SJSA1 (cell line): Measurements from ENCODE around the gene DUS2. TPM values are rescaled to one million over a fixed set of nuclear protein-coding genes. Genes with fewer than 3 reads are reported as not detected.

ENCODE experiments used
- DNase-seq, 2 experiments: peaks; one replicate each; pipeline ENCODE4 v3.0.0-alpha.2; 2015 to 2020; ENCODE audit warnings: low spot score in 2 of 2, low read depth in 1 of 2
- H3K27ac ChIP-seq: fragments of 250-450 bp; sonication (Bioruptor Pico); 2 replicates; pipeline ENCODE4 v1.5.1; 2020; ENCODE audit warnings: mild to moderate bottlenecking, moderate library complexity
- H3K27me3 ChIP-seq: fragments of 250-450 bp; sonication (Bioruptor Pico); replicated peaks from 2 replicates; pipeline ENCODE4 v1.5.1; 2020; ENCODE audit warnings: mild to moderate bottlenecking, moderate library complexity
- H3K36me3 ChIP-seq: fragments of 250-450 bp; sonication (Bioruptor Pico); 2 replicates; pipeline ENCODE4 v1.5.1; 2020; ENCODE audit warnings: mild to moderate bottlenecking
- H3K4me1 ChIP-seq: fragments of 250-450 bp; sonication (Bioruptor Pico); replicated peaks from 2 replicates; pipeline ENCODE4 v1.6.1; 2021; ENCODE audit warnings: mild to moderate bottlenecking
- H3K4me3 ChIP-seq: fragments of 250-450 bp; sonication (Bioruptor Pico); 2 replicates; pipeline ENCODE4 v1.5.1; 2020; ENCODE audit warnings: mild to moderate bottlenecking
- H3K9me3 ChIP-seq: fragments of 250-450 bp; sonication (Bioruptor Pico); replicated peaks from 2 replicates; pipeline ENCODE4 v1.5.1; 2020; ENCODE audit warnings: mild to moderate bottlenecking
- total RNA-seq: library from RNA; depleted of rRNA; stranded (reverse); fragments of >200 nt; shearing (Covaris generic); gene quantifications from 2 replicates; pipeline ENCODE4 v1.2.3, GENCODE V29; 2014

DUS2 gene
- total RNA-seq, 1 experiment from 2014 or later = 28.3 TPM

DNA sequence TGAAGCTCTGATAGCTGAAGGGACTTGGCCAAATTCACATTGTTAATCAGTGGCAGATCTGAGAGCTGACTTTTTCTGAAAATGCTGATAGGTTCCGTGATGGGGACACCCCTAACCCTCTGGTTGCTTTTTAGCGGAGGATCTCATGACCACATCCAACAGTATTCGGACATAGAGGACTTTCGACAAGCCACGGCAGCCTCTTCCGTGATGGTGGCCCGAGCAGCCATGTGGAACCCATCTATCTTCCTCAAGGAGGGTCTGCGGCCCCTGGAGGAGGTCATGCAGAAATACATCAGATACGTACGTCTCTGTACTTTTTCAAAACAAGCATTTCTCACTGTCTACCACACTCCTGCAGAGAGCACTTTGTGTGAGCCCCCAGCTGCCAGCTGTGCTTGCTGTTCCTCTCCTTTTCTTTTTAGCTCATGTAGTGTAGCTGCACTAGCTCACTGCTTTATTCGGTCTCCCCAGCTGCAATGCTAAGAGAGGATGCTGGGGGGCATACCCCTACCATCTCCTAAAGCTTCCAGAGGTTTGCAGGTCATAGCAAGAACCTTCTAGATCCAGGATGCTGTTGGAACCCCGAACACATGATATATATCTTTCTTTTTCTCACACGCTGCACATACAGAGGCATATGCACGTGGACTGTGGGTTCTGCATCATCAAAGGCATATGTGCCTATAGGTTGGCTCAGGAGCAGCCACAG lies 47.9 kb downstream of the DUS2 start:
- Histone ChIP-seq H3K4me3 (no peak overlapping the region), H3K4me1 (peaks cover 8% of the 10 kb centered on the region), H3K27me3 (no peaks in the 10 kb centered on the region), H3K27ac (no peak overlapping the region), H3K9me3 (no peaks in the 10 kb centered on the region), H3K36me3 (peaks cover 46% of the 10 kb centered on the region)
- no peak for DNase-seq

DNA sequence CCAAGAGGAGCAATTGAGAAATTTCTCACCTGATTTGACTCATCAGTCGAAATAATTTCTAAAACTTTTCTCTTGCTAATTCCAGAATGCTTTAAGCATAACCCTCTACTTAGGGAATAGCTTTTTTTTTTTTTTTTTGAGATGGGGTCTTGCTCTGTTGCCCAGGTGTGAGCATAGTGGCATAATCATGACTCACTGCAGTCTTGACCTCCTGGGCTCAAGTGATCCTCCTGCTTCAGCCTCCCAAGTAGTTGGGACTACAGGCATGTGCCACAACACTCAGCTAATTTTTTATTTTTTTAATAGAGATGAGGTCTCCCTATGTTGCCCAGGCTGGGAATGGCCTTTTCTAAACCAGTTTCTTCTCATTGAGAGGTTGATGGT lies 48.4 kb downstream of the DUS2 start:
- H3K27ac ChIP-seq = no peak overlapping the region
- H3K36me3 ChIP-seq = peaks cover 46% of the 10 kb centered on the region
- no peak overlapping the region for H3K4me3 ChIP-seq
- peaks cover 2% of the 10 kb centered on the region for H3K4me1 ChIP-seq
- H3K9me3 ChIP-seq = no peaks in the 10 kb centered on the region
- no peaks in the 10 kb centered on the region for H3K27me3 ChIP-seq
- no peak for DNase-seq

DNA sequence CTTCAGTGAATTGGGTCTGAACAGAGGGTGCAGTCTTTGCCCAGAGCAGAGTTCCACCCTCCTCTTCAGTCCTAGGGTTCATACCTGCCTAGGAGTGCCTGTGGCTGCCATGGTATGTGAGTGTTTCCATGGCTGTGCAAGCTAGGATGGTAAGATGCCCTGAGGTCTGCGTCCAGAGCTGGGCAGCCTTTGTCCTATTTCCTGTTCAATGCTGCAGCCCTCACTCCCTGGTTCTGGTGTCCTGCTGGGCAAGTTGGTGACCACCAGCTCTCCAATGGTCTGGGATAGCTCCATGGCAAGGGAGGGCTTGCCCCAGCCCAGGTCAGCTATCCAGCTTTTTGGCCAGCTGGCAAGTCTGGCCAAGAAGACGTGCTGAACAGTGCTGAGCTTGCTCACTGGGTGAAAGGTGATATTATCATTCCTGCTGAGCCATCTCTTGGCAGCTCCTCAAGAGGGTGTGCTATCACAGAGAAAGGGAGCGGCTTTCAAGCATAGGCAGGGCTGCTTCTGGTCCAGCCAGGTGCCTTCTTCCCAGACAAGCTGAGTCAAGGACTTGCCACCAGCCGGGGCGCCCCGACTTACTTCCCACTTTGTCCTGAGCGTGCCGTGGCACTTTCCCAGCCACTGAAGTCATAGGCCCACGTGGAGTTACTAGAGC lies 49.1 kb downstream of the DUS2 start:
- Histone ChIP-seq H3K36me3 (peaks cover 45% of the 10 kb centered on the region), H3K27me3 (no peaks in the 10 kb centered on the region), H3K4me1 (no peaks in the 10 kb centered on the region), H3K27ac (no peak overlapping the region), H3K4me3 (no peak overlapping the region), H3K9me3 (no peaks in the 10 kb centered on the region)
- DNase-seq = no peak

DNA sequence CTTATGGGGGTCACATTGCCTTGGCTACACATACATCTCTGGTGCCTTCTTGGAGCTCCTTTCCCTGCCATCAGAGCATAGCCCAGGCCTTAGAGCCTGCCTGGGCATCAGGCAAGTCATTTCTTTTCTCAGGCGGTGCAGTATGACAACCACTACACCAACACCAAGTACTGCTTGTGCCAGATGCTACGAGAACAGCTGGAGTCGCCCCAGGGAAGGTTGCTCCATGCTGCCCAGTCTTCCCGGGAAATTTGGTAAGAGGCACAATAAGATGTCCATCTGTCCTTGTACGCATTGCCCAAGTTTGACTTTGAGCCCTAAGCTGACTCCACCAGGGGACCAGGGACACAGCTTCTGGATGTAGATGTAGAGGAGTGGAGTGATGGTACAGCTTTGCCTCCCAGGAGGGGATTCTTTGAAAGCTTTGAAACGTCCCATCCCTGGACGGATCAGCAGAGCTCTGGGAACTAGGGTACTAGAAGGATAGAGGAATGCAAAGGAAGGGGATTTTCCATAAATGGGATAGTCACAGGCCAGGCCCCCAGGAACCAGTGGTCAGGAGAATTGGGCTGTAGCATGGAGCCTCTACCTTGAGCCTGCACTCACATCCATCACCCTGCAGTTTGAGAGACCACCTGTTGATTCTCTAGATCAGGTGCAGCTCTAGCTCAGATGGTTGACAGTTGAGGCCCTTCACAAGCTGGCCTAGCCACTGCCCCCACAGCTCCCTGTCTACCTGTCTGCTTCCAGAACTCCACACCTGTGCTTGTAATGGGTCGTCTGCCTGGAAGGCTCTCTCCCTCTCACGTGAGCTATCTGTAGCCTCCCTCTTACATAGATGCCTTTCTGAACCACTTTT lies 51.0 kb downstream of the DUS2 start:
- H3K4me1 ChIP-seq = no peaks in the 10 kb centered on the region

DNA sequence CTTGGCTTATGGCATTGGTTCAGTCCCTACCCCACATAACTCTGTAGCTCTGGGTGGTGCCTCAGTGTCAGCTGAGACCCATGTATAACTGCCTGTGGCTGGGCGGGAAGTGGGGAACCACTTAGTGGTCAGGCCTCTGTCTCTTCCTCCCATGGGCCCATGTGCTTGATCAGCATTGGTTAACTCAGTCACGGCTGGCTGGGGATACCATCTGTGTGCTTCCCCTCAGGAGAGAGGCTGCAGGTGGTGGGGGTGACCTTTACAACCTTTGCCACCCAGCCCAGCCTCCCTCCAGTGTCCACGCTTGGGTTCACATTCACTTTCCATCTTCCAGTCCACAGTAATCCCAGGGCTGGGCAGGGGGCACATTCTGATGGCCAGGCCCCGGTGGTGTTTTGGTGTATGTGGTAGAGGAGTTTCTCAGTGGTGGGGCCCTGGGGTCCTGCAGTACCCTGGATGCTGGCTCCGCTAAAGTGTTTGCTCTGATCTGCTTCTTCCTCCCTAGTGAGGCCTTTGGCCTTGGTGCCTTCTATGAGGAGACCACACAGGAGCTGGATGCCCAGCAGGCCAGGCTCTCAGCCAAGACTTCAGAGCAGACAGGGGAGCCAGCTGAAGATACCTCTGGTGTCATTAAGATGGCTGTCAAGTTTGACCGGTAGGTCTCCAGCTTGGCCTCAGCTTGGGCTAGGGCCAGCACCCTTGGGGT lies 51.9 kb downstream of the DUS2 start:
- no peaks in the 10 kb centered on the region for H3K9me3 ChIP-seq

More for the DNA sequence above, 51.0 kb downstream of the DUS2 start:
- H3K9me3 ChIP-seq = no peaks in the 10 kb centered on the region
- H3K27me3 ChIP-seq = no peaks in the 10 kb centered on the region
- H3K4me3 ChIP-seq = no peak overlapping the region
- DNase-seq = no peak
- peaks cover 56% of the 10 kb centered on the region for H3K36me3 ChIP-seq
- no peak overlapping the region for H3K27ac ChIP-seq

DNA sequence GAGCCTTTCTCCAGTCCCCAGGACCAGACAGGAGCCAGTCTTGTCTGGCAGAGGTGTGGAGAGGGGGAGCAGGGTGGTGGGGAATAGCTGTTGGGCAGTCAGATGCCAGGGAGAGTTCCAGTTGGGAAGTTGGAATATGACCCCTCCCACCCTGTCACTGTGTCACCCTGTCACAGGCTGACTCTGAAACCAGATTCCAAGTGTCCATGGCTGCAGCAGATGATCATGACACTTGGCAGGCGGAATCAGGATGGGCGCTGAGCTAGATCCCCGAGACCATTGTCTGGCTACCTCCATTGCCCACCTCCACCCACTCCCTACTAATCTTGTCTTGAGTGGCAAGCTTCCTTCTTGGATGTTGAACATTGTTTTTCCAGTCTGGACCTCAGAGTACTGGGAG lies 52.9 kb downstream of the DUS2 start:
- no peak overlapping the region for H3K4me3 ChIP-seq
- no peaks in the 10 kb centered on the region for H3K4me1 ChIP-seq
- no peak overlapping the region for H3K27ac ChIP-seq
- no peaks in the 10 kb centered on the region for H3K27me3 ChIP-seq
- H3K9me3 ChIP-seq = no peaks in the 10 kb centered on the region
- H3K36me3 ChIP-seq = peaks cover 43% of the 10 kb centered on the region
- DNase-seq = no peak

More for the DNA sequence above, 51.9 kb downstream of the DUS2 start:
- H3K27ac ChIP-seq = no peak overlapping the region
- H3K4me3 ChIP-seq = no peak overlapping the region
- DNase-seq = no peak
- no peaks in the 10 kb centered on the region for H3K4me1 ChIP-seq
- H3K27me3 ChIP-seq = no peaks in the 10 kb centered on the region
- H3K36me3 ChIP-seq = peaks cover 49% of the 10 kb centered on the region

DNA sequence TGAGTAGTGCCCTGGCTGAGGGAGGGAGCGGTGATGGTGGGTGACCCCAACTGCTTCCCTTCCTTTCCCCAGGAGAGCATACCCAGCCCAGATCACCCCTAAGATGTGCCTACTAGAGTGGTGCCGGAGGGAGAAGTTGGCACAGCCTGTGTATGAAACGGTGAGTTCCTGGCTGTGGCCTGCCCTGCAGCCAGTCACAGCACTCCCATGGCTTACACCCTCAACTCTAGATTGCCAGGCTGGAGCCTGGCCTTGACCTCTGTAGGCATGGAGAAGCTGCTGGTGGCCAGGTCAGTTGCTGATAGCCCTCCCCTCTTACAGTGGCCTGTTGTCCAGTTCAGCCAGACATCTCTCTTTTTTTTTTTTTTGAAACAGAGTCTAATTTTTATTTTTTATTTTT lies 53.5 kb downstream of the DUS2 start:
- no peak overlapping the region for H3K27ac ChIP-seq
- no peak overlapping the region for H3K4me3 ChIP-seq
- no peak for DNase-seq
- no peaks in the 10 kb centered on the region for H3K4me1 ChIP-seq
- no peaks in the 10 kb centered on the region for H3K9me3 ChIP-seq
- peaks cover 39% of the 10 kb centered on the region for H3K36me3 ChIP-seq
- no peaks in the 10 kb centered on the region for H3K27me3 ChIP-seq

DNA sequence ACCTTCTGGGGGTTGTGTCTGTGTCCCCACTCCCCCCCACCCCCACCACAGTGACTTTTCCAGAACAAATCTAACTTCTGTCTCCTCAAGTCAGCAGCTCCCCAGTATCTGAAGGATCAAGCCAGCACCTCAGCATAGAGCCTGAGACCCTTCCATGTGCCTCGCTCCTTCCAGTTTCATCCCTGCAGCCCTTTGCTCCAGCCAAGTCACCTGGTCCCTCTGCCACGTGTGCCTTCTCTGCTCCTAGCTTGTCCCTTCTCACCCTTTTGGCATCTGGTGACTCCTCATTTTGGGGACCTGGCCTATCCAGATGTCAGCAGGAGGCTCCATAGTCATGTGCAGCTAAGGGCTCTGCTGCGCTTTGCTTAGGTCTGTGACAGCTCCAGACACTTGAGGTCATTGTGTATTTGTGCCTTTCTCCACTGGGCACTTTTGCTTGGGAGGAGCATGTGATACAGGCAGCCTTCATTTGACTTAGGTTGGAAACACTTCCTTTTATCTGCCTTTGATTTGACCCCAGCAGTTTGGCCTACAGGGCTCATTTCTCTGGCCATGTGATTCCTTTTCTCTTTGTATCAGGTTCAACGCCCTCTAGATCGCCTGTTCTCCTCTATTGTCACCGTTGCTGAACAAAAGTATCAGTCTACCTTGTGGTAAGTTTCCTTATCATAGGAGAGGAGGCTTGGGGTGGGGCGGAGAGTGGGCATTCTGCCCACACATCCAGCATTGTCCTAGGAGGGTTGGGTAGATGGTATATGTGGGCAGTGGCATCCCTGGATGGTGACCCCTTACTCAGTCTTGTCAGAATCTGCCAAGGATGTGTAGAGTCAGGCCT lies 55.0 kb downstream of the DUS2 start:
- no peaks in the 10 kb centered on the region for H3K9me3 ChIP-seq
- no peak for DNase-seq
- H3K4me1 ChIP-seq = no peaks in the 10 kb centered on the region
- no peaks in the 10 kb centered on the region for H3K27me3 ChIP-seq
- no peak overlapping the region for H3K4me3 ChIP-seq
- H3K36me3 ChIP-seq = peaks cover 26% of the 10 kb centered on the region
- no peak overlapping the region for H3K27ac ChIP-seq

DNA sequence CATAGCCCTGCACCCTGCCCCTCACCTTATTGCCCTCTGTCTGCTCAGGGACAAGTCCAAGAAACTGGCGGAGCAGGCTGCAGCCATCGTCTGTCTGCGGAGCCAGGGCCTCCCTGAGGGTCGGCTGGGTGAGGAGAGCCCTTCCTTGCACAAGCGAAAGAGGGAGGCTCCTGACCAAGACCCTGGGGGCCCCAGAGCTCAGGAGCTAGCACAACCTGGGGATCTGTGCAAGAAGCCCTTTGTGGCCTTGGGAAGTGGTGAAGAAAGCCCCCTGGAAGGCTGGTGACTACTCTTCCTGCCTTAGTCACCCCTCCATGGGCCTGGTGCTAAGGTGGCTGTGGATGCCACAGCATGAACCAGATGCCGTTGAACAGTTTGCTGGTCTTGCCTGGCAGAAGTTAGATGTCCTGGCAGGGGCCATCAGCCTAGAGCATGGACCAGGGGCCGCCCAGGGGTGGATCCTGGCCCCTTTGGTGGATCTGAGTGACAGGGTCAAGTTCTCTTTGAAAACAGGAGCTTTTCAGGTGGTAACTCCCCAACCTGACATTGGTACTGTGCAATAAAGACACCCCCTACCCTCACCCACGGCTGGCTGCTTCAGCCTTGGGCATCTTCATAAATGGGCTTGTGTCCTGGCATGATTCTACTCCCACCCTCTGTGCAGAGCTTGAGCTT lies 55.8 kb downstream of the DUS2 start:
- H3K36me3 ChIP-seq = peaks cover 23% of the 10 kb centered on the region
- DNase-seq = no peak
- no peak overlapping the region for H3K4me3 ChIP-seq
- H3K27me3 ChIP-seq = no peaks in the 10 kb centered on the region
- H3K9me3 ChIP-seq = no peaks in the 10 kb centered on the region
- H3K4me1 ChIP-seq = peaks cover 1% of the 10 kb centered on the region
- no peak overlapping the region for H3K27ac ChIP-seq

DNA sequence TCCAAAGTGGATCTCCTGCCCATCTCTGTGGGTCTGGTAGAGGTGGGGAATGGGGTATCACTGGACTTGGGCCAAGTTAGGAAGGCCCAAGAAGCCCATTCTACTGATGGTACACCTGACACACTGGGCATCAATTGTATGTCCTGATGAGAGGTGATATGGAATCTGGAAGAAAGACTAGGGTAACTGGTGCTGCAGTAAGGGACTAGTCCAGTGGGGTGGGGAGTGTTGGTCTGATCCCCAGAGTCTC lies 56.2 kb downstream of the DUS2 start:
- no peak overlapping the region for H3K27ac ChIP-seq

DNA sequence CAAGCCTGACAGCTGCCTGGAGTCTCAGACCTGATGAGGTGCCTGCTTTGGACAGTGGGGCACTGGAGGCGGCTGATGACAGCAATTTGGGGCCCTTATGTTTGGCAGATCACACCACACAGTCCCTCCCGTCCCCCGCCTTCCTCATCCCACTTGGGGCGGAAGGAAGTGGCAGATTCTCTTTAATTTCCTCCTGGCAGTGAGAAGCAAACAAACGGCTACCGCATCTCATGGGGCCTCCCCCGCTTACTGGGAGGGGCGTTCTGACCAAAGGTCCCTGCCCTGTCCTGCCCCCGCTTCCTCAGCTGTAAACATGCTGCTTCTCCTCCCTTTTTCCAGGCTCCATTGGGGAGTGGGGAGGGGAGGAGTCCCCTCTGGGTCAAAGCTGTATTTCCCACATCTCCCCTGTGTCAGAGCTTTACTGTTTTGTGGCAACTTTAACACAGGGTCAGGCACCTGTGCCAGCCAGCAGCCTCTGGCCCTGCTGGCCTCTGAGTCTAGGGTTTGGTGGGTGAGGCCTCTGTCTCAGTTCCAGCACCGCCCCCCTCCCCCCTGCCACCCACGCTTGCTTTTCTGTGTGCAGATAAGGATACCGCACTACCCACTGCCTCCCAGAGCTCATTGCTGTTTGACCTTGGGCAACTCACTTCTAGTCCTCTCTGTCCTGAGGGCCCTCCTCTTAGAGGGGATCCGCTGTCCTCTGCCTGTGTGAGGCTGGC lies 56.7 kb downstream of the DUS2 start:
- DNase-seq = no peak
- Histone ChIP-seq H3K27ac (no peak overlapping the region), H3K9me3 (no peaks in the 10 kb centered on the region)

More for the DNA sequence above, 56.2 kb downstream of the DUS2 start:
- Histone ChIP-seq H3K4me3 (no peak overlapping the region), H3K9me3 (no peaks in the 10 kb centered on the region), H3K36me3 (peaks cover 21% of the 10 kb centered on the region), H3K4me1 (peaks cover 6% of the 10 kb centered on the region), H3K27me3 (no peaks in the 10 kb centered on the region)
- no peak for DNase-seq

DNA sequence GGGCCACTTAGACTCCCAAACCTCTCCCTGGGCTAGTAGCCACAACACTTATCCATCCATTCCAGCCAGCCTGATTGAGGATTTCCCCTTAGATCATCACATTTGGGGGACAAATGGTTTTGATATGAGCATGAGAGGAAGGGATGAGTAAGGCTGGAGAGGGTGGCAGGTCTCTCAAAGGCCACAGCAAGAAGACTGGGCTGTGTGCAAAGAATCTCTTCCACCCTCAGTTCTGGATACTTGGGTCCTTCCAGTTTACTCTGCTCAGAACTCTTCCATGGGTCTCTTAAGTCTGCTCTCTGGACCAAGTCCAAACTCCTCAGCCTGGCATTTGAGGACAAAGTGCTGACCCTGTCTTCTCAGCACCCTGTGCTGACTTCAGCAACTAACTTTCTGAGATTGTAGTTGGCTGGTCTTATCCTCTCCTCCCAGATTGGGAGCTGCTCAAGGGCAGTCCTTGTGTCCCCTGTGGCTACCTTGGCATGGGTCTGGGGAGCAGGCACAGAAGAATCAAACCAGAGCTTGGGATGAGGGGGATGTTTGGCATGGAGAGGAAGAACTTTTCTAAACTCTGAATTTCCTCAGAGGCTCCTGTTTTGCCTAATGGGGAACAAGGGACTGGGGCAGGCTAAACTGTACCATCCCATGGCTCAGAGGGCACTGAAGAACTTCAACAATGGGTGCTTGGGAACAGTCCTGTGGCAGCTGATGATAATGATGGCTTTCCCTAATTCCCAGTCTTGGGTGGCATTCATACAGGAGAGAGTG lies 59.0 kb downstream of the DUS2 start:
- H3K4me3 ChIP-seq = no peak overlapping the region
- H3K27ac ChIP-seq = no peak overlapping the region
- H3K4me1 ChIP-seq = peaks cover 18% of the 10 kb centered on the region
- H3K36me3 ChIP-seq = peaks cover 20% of the 10 kb centered on the region
- no peaks in the 10 kb centered on the region for H3K9me3 ChIP-seq
- no peaks in the 10 kb centered on the region for H3K27me3 ChIP-seq
- no peak for DNase-seq

More for the DNA sequence above, 56.7 kb downstream of the DUS2 start:
- H3K36me3 ChIP-seq = peaks cover 20% of the 10 kb centered on the region
- H3K27me3 ChIP-seq = no peaks in the 10 kb centered on the region
- no peak overlapping the region for H3K4me3 ChIP-seq
- H3K4me1 ChIP-seq = peaks cover 11% of the 10 kb centered on the region
